ENCODE data around the gene PRX.

PRX gene

GRCh38 chr19:40444825-40445312, 31.7 kb upstream of the PRX start:
- H4K20me1 ChIP-seq (ENCODE audit: insufficient read depth): no peaks in the 10 kb centered on the region
- peaks cover 9% of the 10 kb centered on the region for H3K79me2 ChIP-seq (ENCODE audit: insufficient read depth, low read depth)
- peak overlapping the region; percentile 20; the same call in 1 of the 2 replicates for H3K27ac ChIP-seq
- H3K9ac ChIP-seq: peak overlapping the region; percentile 43; the same call in 1 of the 2 replicates
- H3K27me3 ChIP-seq (ENCODE audit: insufficient read depth, low read depth): no peaks in the 10 kb centered on the region
- H3K36me3 ChIP-seq (ENCODE audit: insufficient read depth): no peaks in the 10 kb centered on the region; the same call in 1 of the 2 replicates
- H2AFZ ChIP-seq (ENCODE audit: low read depth): peak overlapping the region; percentile 84
- H3K4me2 ChIP-seq: peak overlapping the region; percentile 88
- TF ChIP-seq CTCF (conservative IDR thresholded peaks at IDR 0.05; ENCODE audit: low read depth, low read length): no peak
- peaks cover 14% of the 10 kb centered on the region for H3K4me1 ChIP-seq (ENCODE audit: low read depth, poor library complexity, severe bottlenecking)
- no peak overlapping the region for H3K4me3 ChIP-seq (IDR thresholded peaks at IDR 0.05; ENCODE audit: insufficient read depth, low read depth, low read length)

GRCh38 chr19:40444000-40444824, 31.0 kb upstream of the PRX start, which contains the start of gene SERTAD3:
Gene SERTAD3 (minus strand): TSS chr19:40444335. CDS start chr19:40442080, 2,255 bp downstream.
- H3K27ac ChIP-seq: peak within 1 kb of the TSS; percentile 52

GRCh38 chr19:40443131-40443999, 30.2 kb upstream of the PRX start:
- H4K20me1 ChIP-seq (ENCODE audit: insufficient read depth): no peaks in the 10 kb centered on the region
- H3K27me3 ChIP-seq (ENCODE audit: insufficient read depth, low read depth): no peaks in the 10 kb centered on the region
- no peak overlapping the region for H3K4me3 ChIP-seq (IDR thresholded peaks at IDR 0.05; ENCODE audit: insufficient read depth, low read depth, low read length)
- H2AFZ ChIP-seq (ENCODE audit: low read depth): peak overlapping the region; percentile 84
- peaks cover 9% of the 10 kb centered on the region for H3K79me2 ChIP-seq (ENCODE audit: insufficient read depth, low read depth)
- no peaks in the 10 kb centered on the region; the same call in 1 of the 2 replicates for H3K36me3 ChIP-seq (ENCODE audit: insufficient read depth)
- H3K9ac ChIP-seq: peak overlapping the region; percentile 60; the same call in 1 of the 2 replicates
- H3K4me1 ChIP-seq (ENCODE audit: low read depth, poor library complexity, severe bottlenecking): peaks cover 21% of the 10 kb centered on the region
- peak overlapping the region; percentile 91 for H3K4me2 ChIP-seq
- H3K27ac ChIP-seq: peak overlapping the region; percentile 52
- no peak for TF ChIP-seq CTCF (conservative IDR thresholded peaks at IDR 0.05; ENCODE audit: low read depth, low read length)

More at GRCh38 chr19:40444000-40444824, 31.0 kb upstream of the PRX start, which contains the start of gene SERTAD3:
- peak within 1 kb of the TSS; percentile 60; the same call in 1 of the 2 replicates for H3K9ac ChIP-seq
- no peaks in the 10 kb centered on the region; the same call in 1 of the 2 replicates for H3K36me3 ChIP-seq (ENCODE audit: insufficient read depth)
- H4K20me1 ChIP-seq (ENCODE audit: insufficient read depth): no peaks in the 10 kb centered on the region
- H3K4me2 ChIP-seq: peak within 1 kb of the TSS; percentile 88
- H3K27me3 ChIP-seq (ENCODE audit: insufficient read depth, low read depth): no peaks in the 10 kb centered on the region
- TF ChIP-seq CTCF (conservative IDR thresholded peaks at IDR 0.05; ENCODE audit: low read depth, low read length): no peak
- H3K79me2 ChIP-seq (ENCODE audit: insufficient read depth, low read depth): peaks cover 9% of the 10 kb centered on the region
- peaks cover 21% of the 10 kb centered on the region for H3K4me1 ChIP-seq (ENCODE audit: low read depth, poor library complexity, severe bottlenecking)
- no peak within 1 kb of the TSS for H3K4me3 ChIP-seq (IDR thresholded peaks at IDR 0.05; ENCODE audit: insufficient read depth, low read depth, low read length)
- H2AFZ ChIP-seq (ENCODE audit: low read depth): peak within 1 kb of the TSS; percentile 84
